H1 (cell line): ENCODE data around the gene HBA2. TPM values are rescaled to one million over a fixed set of nuclear protein-coding genes. Genes with fewer than 3 reads are reported as not detected.
"Not testable (repeated sequence)": the region's sequence is repeated elsewhere in the genome, so short reads cannot be mapped to it uniquely, and the experiment has no call there.

Experiments used
- CTCF ChIA-PET: fragments of 300-600 bp; sonication (Branson Sonifier 250); formaldehyde crosslinking; loops from one replicate; lab custom pipeline; 2021; ENCODE audit not compliant: partially characterized antibody; lab: Charles Lee
- POLR2A ChIA-PET: fragments of 300-600 bp; sonication (Branson Sonifier 250); formaldehyde crosslinking; loops from one replicate; lab custom pipeline; 2021; ENCODE audit warnings: inconsistent platforms; ENCODE audit not compliant: partially characterized antibody; lab: Charles Lee
- DNase-seq, 2 experiments: peaks; one replicate each; pipeline versions ENCODE4 v3.0.0 to v3.0.0-alpha.2; 2010 to 2022; ENCODE audit warnings: low spot score in 2 of 2, low read depth in 1 of 2, mixed read lengths in 1 of 2
- FAIRE-seq: peaks from 2 replicates; lab custom pipeline; 2011; peaks lifted over from hg19 to GRCh38; lab: Jason Lieb, UNC
- H2AFZ ChIP-seq: 2 replicates; pipeline ENCODE4 v1.8.1; 2012; ENCODE audit warnings: low read length, inconsistent platforms
- H2AK5ac ChIP-seq: 2 replicates; pipeline ENCODE4 v1.6.1; 2013; ENCODE audit warnings: low read depth, low read length
- H2BK120ac ChIP-seq: replicated peaks from 2 replicates; pipeline ENCODE3; 2013; ENCODE audit warnings: low read depth, low read length, inconsistent platforms
- H2BK12ac ChIP-seq: 2 replicates; pipeline ENCODE4 v1.6.1; 2013; ENCODE audit warnings: low read depth, low read length
- H2BK15ac ChIP-seq: 2 replicates; pipeline ENCODE4 v1.6.1; 2013; ENCODE audit warnings: low read length
- H2BK20ac ChIP-seq: 2 replicates; pipeline ENCODE4 v1.6.1; 2013; ENCODE audit warnings: low read length
- H2BK5ac ChIP-seq: 2 replicates; pipeline ENCODE4 v1.6.1; 2013; ENCODE audit warnings: low read depth, low read length
- H3K14ac ChIP-seq: 2 replicates; pipeline ENCODE4 v1.6.1; 2013; ENCODE audit warnings: inconsistent platforms; ENCODE audit not compliant: insufficient read length
- H3K18ac ChIP-seq: 2 replicates; pipeline ENCODE4 v1.6.1; 2013; ENCODE audit warnings: low read length; ENCODE audit errors: extremely low read depth
- H3K23ac ChIP-seq: 2 replicates; pipeline ENCODE4 v1.6.1; 2013; ENCODE audit warnings: inconsistent platforms; ENCODE audit not compliant: insufficient read length
- H3K23me2 ChIP-seq: 2 replicates; pipeline ENCODE4 v1.6.1; 2013; ENCODE audit warnings: low read depth, low read length
- H3K27ac ChIP-seq: 2 replicates; pipeline ENCODE4 v1.6.1; 2011; ENCODE audit warnings: low read depth, low read length, inconsistent platforms
- H3K27me3 ChIP-seq, 4 experiments: replicated peaks in 1 of 4; 1 replicate in 1 of 4; 2 replicates in 3 of 4; pipeline versions ENCODE4 v1.6.1 to v1.8.1; 2011 to 2013; ENCODE audit warnings: low read length in 3 of 4, mild to moderate bottlenecking in 3 of 4, inconsistent platforms in 2 of 4, mixed read lengths in 2 of 4, moderate library complexity in 1 of 4; ENCODE audit not compliant: control insufficient read depth in 3 of 4, insufficient read depth in 3 of 4; ENCODE audit errors: extremely low read depth in 1 of 4
- H3K36me3 ChIP-seq, 4 experiments: 2 replicates each; pipeline versions ENCODE4 v1.6.1 to v1.8.1; 2011 to 2013; ENCODE audit warnings: mild to moderate bottlenecking in 4 of 4, low read length in 3 of 4, moderate library complexity in 2 of 4, control low read depth in 1 of 4, inconsistent platforms in 1 of 4; ENCODE audit not compliant: insufficient read depth in 4 of 4, control insufficient read depth in 2 of 4
- H3K4ac ChIP-seq: replicated peaks from 2 replicates; pipeline ENCODE3; 2013; ENCODE audit warnings: low read length, low read depth, mixed read lengths, inconsistent platforms; ENCODE audit not compliant: insufficient read length
- H3K4me1 ChIP-seq, 4 experiments: replicated peaks in 1 of 4; 1 replicate in 1 of 4; 2 replicates in 3 of 4; pipeline versions ENCODE4 v1.6.1 to v1.8.1; 2011 to 2013; ENCODE audit warnings: low read length in 3 of 4, inconsistent platforms in 2 of 4, mixed read lengths in 1 of 4; ENCODE audit not compliant: insufficient read depth in 4 of 4, control insufficient read depth in 3 of 4
- H3K4me2 ChIP-seq, 2 experiments: 2 replicates each; pipeline versions ENCODE4 v1.6.1 to v1.8.1; 2011 to 2013; ENCODE audit warnings: low read depth in 2 of 2, low read length in 2 of 2, control low read depth in 1 of 2, inconsistent platforms in 1 of 2, mild to moderate bottlenecking in 1 of 2; ENCODE audit not compliant: insufficient read depth in 1 of 2
- H3K4me3 ChIP-seq, 4 experiments: fragments of 200-600, 300-600 bp in 1 of 4; sonication (generic), shearing (Covaris generic), sonication (Bioruptor Twin) in 1 of 4; 2 replicates each; pipeline versions ENCODE4 v1.5.1 to v1.8.1; 2011 to 2016; ENCODE audit warnings: low read length in 4 of 4, low read depth in 3 of 4, control low read depth in 2 of 4, inconsistent platforms in 2 of 4, mild to moderate bottlenecking in 2 of 4, mixed read lengths in 1 of 4, moderate library complexity in 1 of 4; ENCODE audit not compliant: insufficient read depth in 2 of 4; ENCODE audit errors: extremely low read depth in 1 of 4
- H3K56ac ChIP-seq: replicated peaks from 2 replicates; pipeline ENCODE3; 2013; ENCODE audit warnings: low read depth, mild to moderate bottlenecking, mixed read lengths, low read length, inconsistent platforms; ENCODE audit not compliant: insufficient read length
- H3K79me1 ChIP-seq: 2 replicates; pipeline ENCODE4 v1.6.1; 2013; ENCODE audit warnings: low read depth, low read length, control low read depth
- H3K79me2 ChIP-seq, 2 experiments: 2 replicates each; pipeline versions ENCODE4 v1.6.1 to v1.8.1; 2012 to 2013; ENCODE audit warnings: low read length in 2 of 2, mild to moderate bottlenecking in 2 of 2, inconsistent platforms in 1 of 2; ENCODE audit not compliant: insufficient read depth in 2 of 2, control insufficient read depth in 1 of 2
- H3K9ac ChIP-seq, 4 experiments: replicated peaks in 1 of 4; 1 replicate in 1 of 4; 2 replicates in 3 of 4; pipeline versions ENCODE4 v1.6.1 to v1.8.1; 2011 to 2013; ENCODE audit warnings: low read depth in 3 of 4, low read length in 3 of 4, control low read depth in 2 of 4, mild to moderate bottlenecking in 2 of 4, moderate library complexity in 2 of 4, inconsistent platforms in 1 of 4; ENCODE audit errors: extremely low read depth in 1 of 4
- H3K9me3 ChIP-seq, 2 experiments: 2 replicates each; pipeline versions ENCODE4 v1.6.1 to v1.8.1; 2012 to 2013; ENCODE audit warnings: mild to moderate bottlenecking in 2 of 2, moderate library complexity in 2 of 2, control low read depth in 1 of 2, inconsistent platforms in 1 of 2, low read depth in 1 of 2, low read length in 1 of 2, mixed read lengths in 1 of 2; ENCODE audit not compliant: insufficient read depth in 2 of 2
- H4K20me1 ChIP-seq, 2 experiments: replicated peaks in 1 of 2; 2 replicates each; pipeline versions ENCODE3 to v1.8.1; 2011 to 2013; ENCODE audit warnings: inconsistent platforms in 2 of 2, low read length in 2 of 2, mild to moderate bottlenecking in 1 of 2; ENCODE audit not compliant: insufficient read depth in 2 of 2, control insufficient read depth in 1 of 2
- H4K5ac ChIP-seq: 2 replicates; pipeline ENCODE4 v1.6.1; 2013; ENCODE audit warnings: low read length, low read depth, mixed read lengths, inconsistent platforms; ENCODE audit not compliant: insufficient read length
- H4K8ac ChIP-seq: 2 replicates; pipeline ENCODE4 v1.8.0; 2013; ENCODE audit warnings: mild to moderate bottlenecking, moderate library complexity, low read length, inconsistent platforms; ENCODE audit not compliant: insufficient read depth; ENCODE audit errors: extremely low read depth
- H4K91ac ChIP-seq: replicated peaks from 2 replicates; pipeline ENCODE3; 2013; ENCODE audit warnings: low read length, mixed read lengths, inconsistent platforms; ENCODE audit not compliant: insufficient read length
- SIN3A ChIP-seq, 2 experiments: IDR thresholded peaks in 1 of 2; conservative IDR thresholded peaks in 1 of 2; 2 replicates each; pipeline ENCODE4 v1.6.1; 2011 to 2012; ENCODE audit warnings: low read length in 2 of 2, improper control_type of control experiment in 1 of 2, low read depth in 1 of 2, mild to moderate bottlenecking in 1 of 2
- whole genome bisulfite sequencing, 2 experiments: shearing (Covaris generic) in 1 of 2; methylation state at CpG; one replicate each; pipeline versions ENCODE4 v1.1.6 to v1.1.7; 2013 to 2015; ENCODE audit warnings: low lambda C conversion rate in 2 of 2, mixed read lengths in 2 of 2, inconsistent platforms in 1 of 2, low coverage in 1 of 2, missing lambda C conversion rate in 1 of 2; ENCODE audit not compliant: insufficient replicate concordance in 2 of 2, insufficient coverage in 1 of 2, insufficient read length in 1 of 2; ENCODE audit errors: extremely low coverage in 1 of 2, missing lambda C conversion rate in 1 of 2; 5-methylcytosine and 5-hydroxymethylcytosine counted together
- polyA plus RNA-seq, 7 experiments: library from polyadenylated mRNA; depleted of rRNA in 3 of 7; stranded (reverse) in 5 of 7; unstranded in 2 of 7; fragments of >200 nt in 5 of 7; fragments of 200-250 nt in 2 of 7; gene quantifications; 1 replicate in 5 of 7; 2 replicates in 1 of 7; 4 replicates in 1 of 7; pipeline versions ENCODE4 v1.2.1 to v1.2.3, GENCODE V29; 2011 to 2013; ENCODE audit warnings: missing spikeins in 2 of 7, mixed read lengths in 2 of 7
- total RNA-seq: library from RNA; stranded (reverse); fragmentation: NEBNext Ultra II Directional; extraction: Animal tissue kit (Norgen Biotek cat#: 25700); gene quantifications from 2 replicates; pipeline ENCODE4 v1.2.1, GENCODE V29; 2021

The HBA2 gene
- total and polyA plus RNA-seq, 2 of the 8 experiments (the other 6 are each of a cell fraction or from before 2014, with no cell fraction given): 6.1 TPM; not detected in 1

DNA sequence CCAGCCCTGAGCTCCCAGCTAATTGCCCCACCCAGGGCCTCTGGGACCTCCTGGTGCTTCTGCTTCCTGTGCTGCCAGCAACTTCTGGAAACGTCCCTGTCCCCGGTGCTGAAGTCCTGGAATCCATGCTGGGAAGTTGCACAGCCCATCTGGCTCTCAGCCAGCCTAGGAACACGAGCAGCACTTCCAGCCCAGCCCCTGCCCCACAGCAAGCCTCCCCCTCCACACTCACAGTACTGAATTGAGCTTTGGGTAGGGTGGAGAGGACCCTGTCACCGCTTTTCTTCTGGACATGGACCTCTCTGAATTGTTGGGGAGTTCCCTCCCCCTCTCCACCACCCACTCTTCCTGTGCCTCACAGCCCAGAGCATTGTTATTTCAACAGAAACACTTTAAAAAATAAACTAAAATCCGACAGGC lies 2.6 kb upstream of the HBA2 start:
- not testable (repeated sequence) for H2BK12ac ChIP-seq, H3K79me1 ChIP-seq, H3K36me3 ChIP-seq, H2BK20ac ChIP-seq, DNase-seq, H2AFZ ChIP-seq, H3K4me3 ChIP-seq, H3K14ac ChIP-seq, H2BK5ac ChIP-seq, H2BK15ac ChIP-seq, H3K18ac ChIP-seq, H3K9me3 ChIP-seq, H3K79me2 ChIP-seq, H3K23me2 ChIP-seq, H4K8ac ChIP-seq, H3K27ac ChIP-seq, H2BK120ac ChIP-seq, H4K91ac ChIP-seq, H3K4ac ChIP-seq, H2AK5ac ChIP-seq, H3K4me2 ChIP-seq, H3K23ac ChIP-seq, H4K5ac ChIP-seq, H3K56ac ChIP-seq, H3K9ac ChIP-seq
- CTCF ChIA-PET: interaction anchor here (0.6 to 5.6 kb wide), 5 partner anchors 10 to 104 kb away, joined by 3 to 24 read pairs (median 4); partner anchors contain the start of gene HBQ1
- TF ChIP-seq SIN3A (conservative IDR thresholded peaks at IDR 0.05 in 1 of 2, IDR thresholded peaks at IDR 0.05 in 1 of 2; ENCODE audit: low read depth in 1 of 2, low read length in 2 of 2): peak; percentile 61 to 69; a peak in 1 of 4 replicates
- 8% methylated on average over 5 of the region's 5 CpGs; no CpG with 5 or more reads in 1 of the 2 experiments for WGBS, 2 experiments
- peak; percentile 28 for FAIRE-seq
- H4K20me1 ChIP-seq: peaks cover 3 to 11% of the 10 kb centered on the region in 2 experiments
- peaks cover 0 to 25% (median 17%) of the 10 kb centered on the region in 4 experiments; a peak in 6 of 7 replicates for H3K4me1 ChIP-seq
- peaks cover 59 to 87% (median 80%) of the 10 kb centered on the region in 4 experiments for H3K27me3 ChIP-seq
- POLR2A ChIA-PET: interaction anchor here (1.8 kb wide), 1 partner anchor 10 kb away, joined by 5 read pairs; the partner anchor contains the start of gene HBQ1
